Stromal cell of bone marrow (primary cell): ENCODE results near the gene CCNL1.
"Not testable (repeated sequence)": the region's sequence is repeated elsewhere in the genome, so short reads cannot be mapped to it uniquely, and the experiment has no call there.

Source experiments
- DNase-seq: peaks from one replicate; pipeline ENCODE4 v3.0.0-alpha.2; 2012; ENCODE audit warnings: low read depth

CCNL1 gene

GRCh38 chr3:157103280-157103679, 56.7 kb downstream of the CCNL1 start:
- DNase-seq, result no peak

GRCh38 chr3:157102595-157102994, 57.4 kb downstream of the CCNL1 start:
- not testable (repeated sequence) for DNase-seq

GRCh38 chr3:157102098-157102497, 57.8 kb downstream of the CCNL1 start:
- DNase-seq, result no peak

GRCh38 chr3:157101486-157101885, 58.5 kb downstream of the CCNL1 start:
- DNase-seq, result no peak

- no peak for DNase-seq
These were observed 59.1 kb downstream of the CCNL1 start for GRCh38 chr3:157100608-157101396.

GRCh38 chr3:157100096-157100477, 59.9 kb downstream of the CCNL1 start:
- no peak for DNase-seq

GRCh38 chr3:157099326-157100095, 60.4 kb downstream of the CCNL1 start:
- DNase-seq, result no peak

GRCh38 chr3:157098823-157099185, 61.1 kb downstream of the CCNL1 start:
- DNase-seq, result no peak

GRCh38 chr3:157098121-157098822, 61.7 kb downstream of the CCNL1 start:
- DNase-seq, result no peak
